ENCODE results near the gene YTHDF1.
A peak's percentile ranks its signal among the peaks of the same experiment; 100 is the strongest.
"Not testable (repeated sequence)": the region's sequence is repeated elsewhere in the genome, so short reads cannot be mapped to it uniquely, and the experiment has no call there.

YTHDF1 gene

DNA sequence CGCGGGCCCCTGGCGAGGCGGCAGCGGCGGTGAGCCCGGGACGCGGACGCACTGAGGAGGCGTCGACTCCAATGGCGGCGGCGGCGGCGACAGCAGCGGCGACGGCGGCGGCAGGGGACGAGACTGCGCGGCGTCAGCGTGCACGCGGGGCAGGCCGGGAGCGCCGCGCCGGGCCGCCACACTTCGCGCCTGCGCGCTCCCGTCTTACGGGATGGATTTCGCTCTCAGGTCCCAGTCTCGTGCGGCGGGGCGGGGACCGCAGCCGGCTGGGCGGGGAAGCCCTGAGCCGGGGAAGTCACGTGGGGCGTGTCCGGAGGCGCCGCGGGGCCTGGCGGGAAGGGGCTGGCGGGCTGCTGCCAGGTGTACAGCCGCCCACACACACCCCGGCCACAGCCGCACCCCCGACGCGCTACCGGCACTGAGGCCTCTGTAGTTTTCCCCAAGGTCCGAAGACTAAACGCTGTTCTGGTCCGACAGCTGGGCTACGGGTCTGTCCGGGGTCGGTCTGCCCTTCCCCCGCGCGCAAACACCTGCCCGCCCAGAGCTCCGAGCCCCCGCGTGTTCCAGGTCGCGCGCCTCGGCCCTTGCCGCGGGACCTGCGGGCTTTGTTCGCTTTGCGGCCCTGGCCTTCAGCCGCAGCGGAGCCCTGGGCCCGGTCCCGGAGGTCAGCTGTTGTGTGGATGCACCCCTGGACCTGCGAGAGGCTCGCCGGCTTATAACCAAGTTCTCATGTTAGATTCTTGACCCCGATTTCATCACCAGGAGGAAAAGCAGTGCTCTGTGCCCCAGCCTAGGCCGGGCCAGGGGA, at the start of gene YTHDF1:
TSS of gene YTHDF1 (minus strand) at position 91 of the 808 bp plus-strand sequence. CDS start 239 bp downstream, outside the sequence.
- FAIRE-seq = peak; percentile 87
- DNase-seq (ENCODE audit: insufficient read length, low spot score) = peak; percentile 100

DNA sequence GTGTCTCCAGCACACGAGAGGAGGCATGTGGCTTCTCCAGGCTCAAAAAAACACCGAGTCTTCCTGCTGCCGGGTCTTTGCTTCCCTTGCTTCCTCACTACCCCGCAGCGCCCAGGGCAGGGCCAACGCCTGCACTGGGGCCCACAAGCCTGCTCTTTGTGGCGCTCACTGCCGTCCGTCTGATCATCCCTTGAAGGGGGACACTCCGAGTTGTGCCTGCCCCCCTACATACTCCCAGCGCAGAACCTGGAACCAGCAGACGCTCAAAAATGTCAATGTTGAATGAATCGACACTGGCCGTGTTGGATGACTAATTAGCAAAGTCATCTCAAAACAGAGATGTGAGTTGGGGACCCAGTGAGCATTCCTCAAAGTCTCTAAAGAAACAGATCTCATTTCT, 48.6 kb upstream of the YTHDF1 start:
- FAIRE-seq = no peak
- DNase-seq (ENCODE audit: insufficient read length, low spot score) = no peak

DNA sequence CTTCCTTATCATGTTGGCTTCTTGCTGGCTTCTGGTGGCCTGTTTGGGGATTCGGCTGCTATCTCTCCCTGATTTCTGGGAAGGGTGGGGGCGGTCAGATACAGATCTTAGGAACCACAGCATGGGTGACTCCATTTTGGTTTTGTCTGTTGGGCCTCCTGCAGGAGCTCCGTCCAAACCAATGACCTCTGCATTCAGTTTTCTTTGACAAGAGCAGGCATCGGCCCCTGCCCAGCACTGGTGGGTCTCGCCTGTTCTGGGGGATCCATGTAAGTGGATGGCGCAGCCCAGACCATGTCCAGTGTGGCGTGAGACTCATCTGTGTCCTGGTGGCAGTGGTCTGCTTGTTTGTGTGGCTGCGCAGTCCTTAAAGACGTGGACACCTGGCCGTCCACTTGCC, 48.1 kb upstream of the YTHDF1 start:
- DNase-seq (ENCODE audit: insufficient read length, low spot score) = no peak
- FAIRE-seq = no peak

DNA sequence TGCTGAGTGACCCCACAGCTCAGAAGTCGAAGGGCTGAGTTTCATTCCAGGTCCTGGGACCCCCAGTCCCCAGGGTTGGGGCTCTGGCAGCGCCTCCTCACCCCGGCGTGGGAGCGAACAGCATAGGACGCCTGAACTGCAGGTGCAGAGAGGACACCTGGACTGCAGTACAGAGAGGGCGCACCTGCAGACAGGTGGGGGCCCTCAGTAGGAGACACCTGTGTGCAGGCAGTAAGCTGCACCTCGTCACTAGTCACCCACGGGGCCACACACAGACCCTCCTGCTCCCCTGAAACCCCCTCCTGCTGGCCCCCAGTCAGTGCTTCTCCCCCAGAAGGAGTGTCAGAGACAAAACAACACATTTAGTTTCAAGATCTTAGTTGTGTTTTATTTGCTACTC, 46.9 kb upstream of the YTHDF1 start:
- no peak for FAIRE-seq

DNA sequence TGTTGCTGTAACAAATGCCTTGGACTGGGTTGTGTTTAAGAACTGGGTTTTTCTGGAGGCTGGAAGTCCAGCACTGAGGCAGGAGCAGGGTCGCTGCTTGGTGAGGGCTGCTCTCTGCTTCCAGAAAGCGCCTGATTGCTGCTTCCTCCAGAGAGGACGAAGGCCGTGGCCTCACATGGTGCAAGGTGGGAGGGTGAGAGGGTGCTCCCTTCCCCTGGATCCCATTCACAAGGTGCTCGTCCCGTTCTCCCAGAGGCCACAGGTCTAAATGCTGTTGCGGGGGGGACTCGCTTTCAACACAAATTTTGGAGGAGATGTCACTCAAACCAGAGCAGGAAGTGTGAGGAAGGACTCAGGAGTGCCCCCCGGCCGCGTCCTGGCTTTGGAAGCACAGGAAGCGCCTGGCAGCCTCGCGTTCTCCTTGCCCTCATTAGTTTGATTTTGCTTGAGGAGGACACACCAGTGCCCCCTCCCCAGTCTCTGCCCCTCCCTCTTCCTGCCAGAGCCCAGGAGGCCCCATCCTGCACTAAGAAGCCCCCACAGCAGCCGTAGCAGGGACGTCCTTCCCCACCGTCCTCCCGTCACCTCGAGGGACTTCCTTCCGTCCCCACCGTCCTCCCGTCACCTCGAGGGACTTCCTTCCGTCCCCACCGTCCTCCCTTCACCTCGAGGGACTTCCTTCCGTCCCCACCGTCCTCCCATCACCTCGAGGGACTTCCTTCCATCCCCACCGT, 46.0 kb upstream of the YTHDF1 start:
- no peak for FAIRE-seq
- no peak for DNase-seq (ENCODE audit: insufficient read length, low spot score)

More for the DNA sequence above, 46.9 kb upstream of the YTHDF1 start:
- DNase-seq (ENCODE audit: insufficient read length, low spot score) = no peak

DNA sequence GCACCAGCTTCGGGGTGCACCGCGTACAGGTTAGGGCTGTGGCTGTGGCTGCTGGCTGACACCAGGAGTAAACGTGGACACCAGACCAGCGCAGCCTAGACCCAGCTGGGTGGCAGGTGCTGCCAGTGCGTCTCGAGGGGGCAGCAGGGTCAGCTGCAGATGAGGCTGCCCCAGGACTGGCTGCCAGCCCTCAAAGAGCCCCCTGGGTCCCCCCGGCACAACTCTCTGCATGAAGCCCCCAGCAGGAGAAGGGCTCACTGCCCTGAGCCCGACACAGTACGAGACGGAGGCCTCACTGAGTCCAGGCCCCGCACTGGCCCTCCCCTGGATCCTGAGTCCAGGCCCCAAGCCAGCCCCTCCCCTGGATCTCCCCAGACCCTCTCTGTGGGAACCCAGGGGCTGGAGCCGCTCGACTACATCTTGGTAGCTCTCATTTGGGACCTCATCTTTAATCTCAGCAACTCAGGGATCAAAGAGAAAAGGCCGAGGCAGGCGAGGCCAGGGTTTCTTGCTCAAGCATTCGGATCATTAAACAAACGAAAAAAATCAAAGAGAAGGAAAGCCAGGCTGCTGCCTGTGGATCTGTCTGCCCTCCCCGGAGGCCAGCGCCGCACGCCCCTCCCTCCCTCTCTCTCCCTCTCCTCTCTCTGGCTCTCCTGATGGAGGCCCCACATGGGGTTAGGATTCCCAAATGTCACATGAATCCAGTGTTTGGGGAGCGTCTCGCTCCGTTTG, 45.3 kb upstream of the YTHDF1 start:
- DNase-seq (ENCODE audit: insufficient read length, low spot score) = no peak
- no peak for FAIRE-seq

DNA sequence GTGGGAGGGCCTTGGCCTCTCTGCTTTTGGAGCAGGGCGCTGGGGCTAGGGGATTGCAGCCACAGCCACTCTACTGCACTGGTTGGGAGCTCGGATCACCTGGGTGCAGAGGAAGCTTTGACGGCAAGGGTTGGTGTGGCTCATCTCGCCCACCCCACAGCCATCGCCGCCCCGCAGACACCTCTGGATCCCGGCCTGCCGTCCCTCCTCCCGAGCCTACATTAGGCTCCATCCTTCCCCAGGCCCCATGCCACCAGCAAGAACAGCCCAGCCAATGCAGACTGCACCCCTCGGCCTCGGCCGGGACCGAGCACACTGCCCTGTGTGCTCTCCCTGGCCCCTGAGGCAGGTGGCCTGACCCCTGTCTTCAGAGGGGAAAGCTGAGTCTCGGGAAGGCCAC, 44.6 kb upstream of the YTHDF1 start:
- FAIRE-seq = no peak
- no peak for DNase-seq (ENCODE audit: insufficient read length, low spot score)

DNA sequence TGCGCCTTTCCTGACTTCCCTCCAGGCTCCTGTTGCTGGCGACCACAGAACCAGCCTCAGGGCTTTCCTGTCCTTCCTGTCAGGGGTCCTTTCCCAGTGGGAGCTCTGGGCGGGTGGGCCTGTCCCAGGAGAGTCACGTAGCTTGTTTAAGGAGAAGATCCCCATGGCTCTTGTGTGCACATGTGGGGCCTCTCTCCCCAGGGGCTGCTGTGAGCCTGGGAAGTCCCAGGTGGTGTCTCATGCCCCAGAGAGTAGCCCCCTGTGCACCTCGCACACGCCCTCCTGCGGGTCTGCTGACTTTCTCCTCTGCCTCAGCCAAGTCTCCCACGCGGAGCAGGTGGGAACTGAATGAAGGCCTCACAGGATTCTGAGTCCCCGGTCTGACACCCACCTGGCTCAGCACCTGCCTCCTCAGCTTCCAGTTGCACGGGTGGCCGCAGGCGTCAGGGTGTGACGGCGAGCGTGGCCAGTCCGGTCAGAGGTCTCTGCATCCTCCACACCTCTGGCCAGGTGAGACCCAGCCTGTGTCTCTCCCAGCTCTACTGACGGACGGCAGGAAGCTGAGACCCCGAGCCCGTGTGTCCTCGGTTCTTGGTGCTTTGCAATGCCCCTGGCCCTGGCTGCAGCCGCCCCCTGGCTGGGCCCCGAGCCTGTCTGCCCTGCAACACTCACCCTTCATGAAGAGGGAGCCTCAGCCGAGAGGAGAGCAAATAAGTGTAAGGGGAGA, 44.0 kb upstream of the YTHDF1 start:
- DNase-seq (ENCODE audit: insufficient read length, low spot score) (no peak), FAIRE-seq (no peak)

DNA sequence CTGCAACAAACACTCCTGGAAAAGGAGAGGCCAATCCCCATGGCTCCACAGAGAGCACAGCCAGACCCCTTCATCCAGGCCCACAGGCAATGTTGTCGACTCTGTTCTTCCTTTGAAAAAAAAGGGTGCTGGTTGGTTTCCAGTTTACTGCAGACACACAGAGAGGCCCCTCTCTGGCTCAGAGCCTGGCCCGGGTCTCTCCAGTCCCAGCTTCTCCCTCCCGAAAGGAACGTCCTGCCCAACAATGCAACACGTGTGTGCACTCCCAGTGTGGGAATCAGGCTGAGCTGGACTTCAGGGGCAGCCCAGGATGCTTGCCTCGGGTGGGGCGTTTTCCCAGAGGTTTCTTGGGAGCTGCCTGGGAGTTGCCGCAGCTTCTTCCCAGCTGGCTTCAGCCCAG, 42.9 kb upstream of the YTHDF1 start:
- DNase-seq (ENCODE audit: insufficient read length, low spot score) = no peak
- no peak for FAIRE-seq

DNA sequence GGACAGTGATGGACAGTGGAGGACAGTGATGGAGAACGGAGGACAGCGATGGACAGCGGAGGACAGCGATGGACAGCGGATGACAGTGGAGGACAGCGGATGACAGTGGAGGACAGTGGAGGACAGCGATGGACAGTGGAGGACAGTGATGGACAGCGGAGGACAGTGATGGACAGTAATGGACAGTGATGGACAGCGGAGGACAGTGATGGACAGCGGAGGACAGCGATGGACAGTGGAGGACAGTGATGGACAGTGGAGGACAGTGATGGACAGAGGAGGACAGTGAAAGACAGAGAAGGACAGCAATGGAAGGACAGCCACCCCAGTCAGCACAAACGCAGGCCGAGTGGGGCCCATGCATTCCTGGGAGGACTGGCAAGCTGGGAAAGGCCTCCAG, 41.7 kb upstream of the YTHDF1 start:
- DNase-seq (ENCODE audit: insufficient read length, low spot score) (no peak), FAIRE-seq (no peak)

DNA sequence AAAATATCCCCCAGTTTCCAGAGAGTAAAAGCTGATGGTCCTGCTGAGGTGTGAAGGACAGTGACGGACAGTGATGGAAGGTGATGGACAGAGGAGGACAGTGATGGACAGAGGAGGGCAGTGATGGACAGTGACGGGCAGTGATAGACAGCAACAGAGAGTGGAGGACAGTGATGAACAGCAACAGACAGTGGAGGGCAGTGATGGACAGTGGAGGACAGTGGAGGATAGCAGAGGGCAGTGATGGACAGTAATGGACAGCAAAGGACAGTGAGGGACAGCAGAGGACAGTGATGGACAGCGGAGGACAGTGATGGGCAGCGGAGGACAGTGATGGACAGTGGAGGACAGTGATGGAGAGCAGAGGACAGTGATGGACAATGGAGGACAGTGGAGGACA, 41.0 kb upstream of the YTHDF1 start:
- FAIRE-seq = no peak
- DNase-seq (ENCODE audit: insufficient read length, low spot score) = no peak

DNA sequence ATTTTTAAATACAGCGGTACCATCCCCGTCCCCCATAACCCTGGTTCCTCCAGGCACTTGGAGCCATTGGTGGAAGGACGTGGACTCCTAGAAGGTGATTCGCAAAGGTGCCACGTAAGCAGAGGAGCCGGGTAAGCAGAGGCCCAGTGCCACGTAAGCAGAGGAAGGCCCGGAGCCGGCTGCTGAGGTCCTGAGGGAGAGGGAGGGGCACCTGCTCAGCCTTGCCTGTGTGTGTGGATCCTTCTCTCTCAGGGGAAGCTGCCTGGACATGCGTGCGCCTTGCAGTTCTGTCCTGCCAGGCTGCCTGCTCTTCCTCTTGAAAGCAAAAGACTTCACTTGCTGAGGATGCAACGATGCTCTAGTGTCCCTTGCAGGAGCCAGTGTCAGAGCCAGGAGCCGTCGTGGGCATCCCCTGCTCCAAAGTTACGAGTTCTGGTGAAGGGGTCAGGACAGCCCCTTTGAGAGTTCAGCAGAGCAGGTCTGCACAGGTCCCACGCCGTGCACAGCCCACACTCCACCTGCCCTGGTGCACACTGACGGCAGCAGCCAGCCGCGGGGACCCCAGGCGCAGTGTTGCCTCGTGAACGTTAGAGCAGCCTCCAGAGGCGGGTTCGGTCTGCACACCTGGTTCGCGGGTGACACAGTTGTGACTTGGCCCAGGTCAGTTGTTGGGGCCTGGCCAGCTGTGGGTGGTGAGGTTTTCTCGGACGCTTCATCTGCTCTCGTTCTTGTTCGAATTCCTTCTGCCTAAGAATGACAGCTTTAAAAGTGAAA, 40.2 kb upstream of the YTHDF1 start:
- FAIRE-seq (no peak), DNase-seq (ENCODE audit: insufficient read length, low spot score) (no peak)

DNA sequence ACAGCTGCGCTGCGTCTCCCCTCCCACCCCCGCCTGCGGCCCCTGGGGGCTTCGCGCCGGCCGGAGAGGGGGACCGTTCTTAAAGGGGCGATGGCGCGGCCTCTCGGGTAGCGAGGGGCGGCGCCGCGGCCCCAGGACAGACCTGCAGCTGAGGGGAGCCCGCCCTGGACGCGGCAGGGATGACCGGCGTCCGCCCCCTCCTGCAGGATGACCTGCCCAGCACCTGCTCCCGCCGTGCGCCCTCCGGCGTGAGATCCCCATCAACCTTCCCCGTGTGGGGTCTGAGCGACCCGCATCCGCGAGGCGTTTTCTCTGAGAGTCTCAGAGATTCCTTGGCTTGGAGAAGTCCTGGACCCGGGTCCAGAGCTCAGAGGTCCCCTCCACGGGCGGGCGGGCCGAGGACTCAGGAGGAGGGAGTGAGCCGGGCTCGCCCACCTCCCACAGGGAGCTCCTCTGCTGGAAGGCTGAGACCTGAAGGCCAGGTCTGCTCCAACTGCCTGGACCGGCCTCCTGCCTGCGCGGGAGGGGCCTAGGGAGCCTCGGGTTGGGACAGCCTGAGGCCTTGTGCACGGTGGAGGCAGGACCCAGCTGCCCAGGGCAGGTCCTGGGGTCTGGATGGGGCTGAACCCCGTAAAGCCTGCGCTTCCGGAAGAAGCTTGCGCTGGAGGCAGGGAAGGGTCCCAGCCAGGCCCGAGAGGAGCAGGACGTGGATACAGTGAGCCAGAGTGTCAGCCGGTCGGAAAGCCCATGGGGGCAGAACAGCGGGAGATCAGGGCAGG, 38.9 kb upstream of the YTHDF1 start:
- FAIRE-seq (no peak), DNase-seq (ENCODE audit: insufficient read length, low spot score) (no peak)

DNA sequence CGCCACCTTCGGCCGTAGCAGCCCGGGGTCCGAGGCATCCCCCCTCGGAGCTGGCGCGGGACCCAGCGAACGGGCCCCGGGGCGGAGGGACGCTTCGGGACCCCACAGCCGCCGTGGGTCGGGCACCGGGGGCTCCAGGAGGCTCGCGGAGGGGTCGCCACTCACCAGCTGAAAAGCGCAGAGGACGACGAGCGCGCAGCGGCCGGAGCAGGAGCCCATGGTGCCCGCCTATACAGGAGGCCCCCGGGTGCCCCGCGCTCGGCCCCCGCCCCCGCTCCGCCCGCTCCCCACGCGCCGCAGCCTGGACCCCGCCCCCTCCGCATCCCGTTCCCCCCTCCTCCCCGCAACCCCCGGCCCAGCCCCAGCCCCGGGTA, 38.3 kb upstream of the YTHDF1 start, which contains the start of gene NKAIN4:
TSS of gene NKAIN4 (minus strand) at position 232 of the 374 bp plus-strand sequence. CDS start at position 219, 13 bp downstream.
- no peak for FAIRE-seq

DNA sequence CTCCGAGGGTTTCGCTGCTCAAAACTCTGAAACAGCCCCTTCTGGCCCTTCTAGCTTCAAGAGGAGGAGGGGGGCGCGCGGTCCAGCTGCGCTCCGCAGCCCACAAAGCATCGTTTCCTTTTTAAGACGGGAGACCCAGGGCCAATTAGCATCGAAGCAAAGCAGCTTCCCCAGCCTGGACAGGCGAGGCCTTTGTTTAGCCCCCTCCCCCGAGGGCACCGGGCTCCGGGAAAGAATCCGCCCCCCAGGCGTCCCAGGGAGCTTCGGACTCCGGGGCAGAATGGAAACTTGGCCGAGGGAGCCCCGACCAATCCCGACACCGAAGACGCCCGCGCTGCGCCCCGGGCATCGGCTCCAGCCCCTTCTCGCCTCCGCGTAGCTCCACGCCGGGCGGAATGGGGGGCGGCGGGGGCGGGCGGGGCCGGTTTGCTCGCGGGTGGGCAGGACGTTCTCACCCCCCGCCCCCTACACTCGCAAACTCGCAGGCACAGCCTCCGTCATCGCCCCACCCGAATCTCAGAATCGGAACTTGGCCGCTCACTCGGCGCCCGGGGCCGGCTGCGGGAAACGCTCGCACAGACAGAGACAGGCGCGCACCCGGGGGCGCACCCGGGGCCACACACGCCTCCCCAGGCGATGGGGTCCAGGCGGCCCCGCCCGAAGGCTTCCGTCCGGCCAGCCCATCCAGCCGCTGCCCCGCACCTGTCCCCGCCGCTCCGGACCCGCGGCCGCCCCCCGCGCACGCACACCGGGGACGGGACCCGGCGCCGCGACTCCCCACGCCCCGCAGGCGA, 37.7 kb upstream of the YTHDF1 start:
- FAIRE-seq (no peak), DNase-seq (ENCODE audit: insufficient read length, low spot score) (no peak)

More for the DNA sequence above, 38.3 kb upstream of the YTHDF1 start, which contains the start of gene NKAIN4:
- DNase-seq (ENCODE audit: insufficient read length, low spot score) = no peak

DNA sequence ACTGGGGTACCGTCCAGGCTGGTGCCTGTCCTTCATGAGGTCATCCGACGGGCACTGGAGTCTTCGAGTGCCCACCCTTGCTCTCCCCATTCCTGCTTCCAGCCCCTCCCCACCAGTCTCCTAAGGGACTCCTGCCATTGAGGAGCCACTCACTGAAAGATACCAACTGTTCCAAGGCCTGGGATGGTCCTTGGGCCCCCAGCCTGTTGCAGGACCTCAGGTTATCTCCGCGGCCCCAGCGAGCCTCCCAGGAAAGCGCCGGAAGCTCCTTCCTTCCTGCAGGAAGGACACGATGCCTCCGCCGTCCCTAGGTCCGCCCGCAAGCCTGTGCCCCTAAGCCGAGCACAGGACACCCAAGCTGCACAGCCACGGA, 37.1 kb upstream of the YTHDF1 start:
- DNase-seq (ENCODE audit: insufficient read length, low spot score) = no peak
- no peak for FAIRE-seq

DNA sequence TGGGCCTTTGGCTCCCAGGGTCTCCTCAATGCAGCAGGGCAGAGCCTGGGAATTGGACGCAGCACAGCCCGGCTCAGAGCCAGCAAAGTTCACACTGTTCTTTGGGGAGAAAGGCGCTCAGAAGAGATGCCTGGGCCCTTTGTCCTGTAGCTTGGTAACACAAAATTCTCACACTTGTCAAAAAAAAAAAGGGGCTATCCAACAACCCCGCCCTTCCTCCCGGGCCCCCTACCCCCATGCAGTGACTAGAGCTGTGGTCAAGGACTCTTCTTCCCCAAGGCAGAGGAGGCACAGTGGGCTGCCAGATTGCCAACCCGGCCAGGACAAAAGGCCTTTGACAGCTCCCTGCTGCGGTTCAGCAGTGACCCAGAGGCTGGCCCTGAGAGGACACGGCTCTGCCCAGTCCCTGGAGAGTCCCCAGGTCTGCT, 36.4 kb upstream of the YTHDF1 start:
- DNase-seq (ENCODE audit: insufficient read length, low spot score) (no peak), FAIRE-seq (no peak)

DNA sequence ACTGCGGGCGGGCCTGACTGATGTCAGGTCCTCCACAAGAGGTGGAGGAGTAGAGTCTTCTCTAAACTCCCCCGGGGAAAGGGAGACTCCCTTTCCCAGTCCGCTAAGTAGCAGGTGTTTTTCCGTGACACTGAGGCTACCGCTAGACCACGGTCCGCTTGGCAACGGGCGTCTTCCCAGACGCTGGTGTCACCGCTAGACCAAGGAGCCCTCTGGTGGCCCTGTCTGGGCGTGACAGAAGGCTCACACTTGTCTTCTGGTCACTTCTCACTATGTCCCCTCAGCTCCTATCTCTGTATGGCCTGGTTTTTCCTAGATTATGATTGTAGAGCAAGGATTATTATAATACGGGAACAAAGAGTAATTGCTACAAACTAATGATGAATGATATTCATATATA, 35.4 kb upstream of the YTHDF1 start:
- not testable (repeated sequence) for DNase-seq (ENCODE audit: insufficient read length, low spot score); FAIRE-seq
